Measurements from ENCODE around the gene HNRNPLL. TPM values are rescaled to one million over a fixed set of nuclear protein-coding genes. Genes with fewer than 3 reads are reported as not detected.

Gene HNRNPLL
- total and polyA plus RNA-seq, 2 of the 13 experiments (the other 11 are each of a cell fraction or from before 2014, with no cell fraction given): 49.4 to 103 TPM

- TF ChIP-seq NONO (IDR thresholded peaks at IDR 0.05) (no peak), NONO (CRISPR knock-in tag; conservative IDR thresholded peaks at IDR 0.05) (peak; percentile 29; the same call in 1 of the 2 replicates), SP1 (IDR thresholded peaks at IDR 0.05) (no peak), SP1 (CRISPR knock-in tag; IDR thresholded peaks at IDR 0.05) (peak; percentile 87)
Observed at GRCh38 chr2:38603402-38604290, 918 bp upstream of the HNRNPLL start (continued).

- Histone ChIP-seq H2AFZ (ENCODE audit: low read length) (no peak overlapping the region), H3K27me3 (ENCODE audit: control insufficient read depth in 1 of 2, insufficient read depth in 2 of 2, low read length in 2 of 2) (no peaks in the 10 kb centered on the region; a peak in 2 of 5 replicates), H4K20me1 (ENCODE audit: insufficient read depth, low read length) (peaks cover 18% of the 10 kb centered on the region), H3K27ac (ENCODE audit: extremely low read length, insufficient read depth, low read length) (peak overlapping the region; percentile 92), H3K9me3 (ENCODE audit: low read length) (no peaks in the 10 kb centered on the region), H3K79me2 (ENCODE audit: insufficient read depth, low read length) (peaks cover 52% of the 10 kb centered on the region), H3K4me3 (replicated peaks in 1 of 3; ENCODE audit: insufficient read depth in 1 of 3, low read depth in 2 of 3, low read length in 3 of 3) (peak overlapping the region; percentile 87 to 98 (median 95)), H3K9ac (ENCODE audit: insufficient read depth, low read depth, low read length) (peak overlapping the region; percentile 97), H3K4me1 (ENCODE audit: insufficient read depth, low read length) (peaks cover 47% of the 10 kb centered on the region), H3K4me2 (ENCODE audit: low read depth, low read length) (peak overlapping the region; percentile 86), H3K36me3 (replicated peaks in 1 of 2; ENCODE audit: control insufficient read depth in 1 of 2, insufficient read depth in 2 of 2, low read length in 2 of 2) (no peaks in the 10 kb centered on the region; a peak in 1 of 5 replicates)
- FAIRE-seq: no peak
- DNase-seq (ENCODE audit: low spot score): no peak
- intact Hi-C loops (cut with micrococcal nuclease; ENCODE audit: unreplicated experiment): loop anchor here (2.0 kb wide), 3 partner anchors 21 to 129 kb away; no protein-coding TSS in a partner anchor
- ATAC-seq: peak; percentile 6
- CTCF ChIA-PET (ENCODE audit: low intra/inter-chr PET ratio, low total read pairs): interaction anchor here (1.7 to 1.9 kb wide), 2 partner anchors 123 to 139 kb away, joined by 9 to 15 read pairs; no protein-coding TSS in a partner anchor
- no TSS peak for BruUV-seq (replicated peaks)
- POLR2A ChIA-PET: interaction anchor here (1.0 to 8.5 kb wide), 14 partner anchors 10 to 149 kb away, joined by 3 to 65 read pairs (median 6); partner anchors contain the start of genes GALM and SRSF7
- in situ Hi-C loops (cut with HindIII; ENCODE audit: extremely low pct_ligation_motif_present, low pct_unique_long_range_greater_than_20kb): loop anchor here (5.0 kb wide), 2 partner anchors 65 to 120 kb away; partner anchors contain the start of gene GALM
- under 1% methylated on average over 49 of the region's 74 CpGs for WGBS (ENCODE audit: low lambda C conversion rate)
- TF ChIP-seq GTF2F1 (IDR thresholded peaks at IDR 0.05; ENCODE audit: low read length): no peak
- no peak for TF ChIP-seq NCOA1 (CRISPR knock-in tag; IDR thresholded peaks at IDR 0.05)
- no peak for TF ChIP-seq ARID3A (IDR thresholded peaks at IDR 0.05; ENCODE audit: low read depth, low read length)
- TF ChIP-seq, protein P1, sequence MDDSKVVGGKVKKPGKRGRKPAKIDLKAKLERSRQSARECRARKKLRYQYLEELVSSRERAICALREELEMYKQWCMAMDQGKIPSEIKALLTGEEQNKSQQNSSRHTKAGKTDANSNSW (CRISPR knock-in tag; IDR thresholded peaks at IDR 0.05; ENCODE audit: borderline replicate concordance): no peak
- no peak for TF ChIP-seq ZNF281 (CRISPR knock-in tag; IDR thresholded peaks at IDR 0.05; ENCODE audit: borderline replicate concordance)
- TF ChIP-seq ZFX (CRISPR knock-in tag; IDR thresholded peaks at IDR 0.05; ENCODE audit: low read depth): peak; percentile 53
- peak; percentile 48; the same call in 1 of the 2 replicates for TF ChIP-seq ZNF232 (CRISPR knock-in tag; IDR thresholded peaks at IDR 0.05; ENCODE audit: borderline replicate concordance)
- TF ChIP-seq NR1H2 (CRISPR knock-in tag; IDR thresholded peaks at IDR 0.05; ENCODE audit: borderline replicate concordance, low read depth): peak; percentile 28; the same call in 1 of the 2 replicates
- TF ChIP-seq KLF6 (CRISPR knock-in tag; IDR thresholded peaks at IDR 0.05): peak; percentile 11; the same call in 1 of the 2 replicates
Observed at GRCh38 chr2:38602136-38602731, 494 bp downstream of the HNRNPLL start.
